Thyroid gland (tissue), 4 donors: ENCODE data around the gene RNF20. TPM values are rescaled to one million over a fixed set of nuclear protein-coding genes. Genes with fewer than 3 reads are reported as not detected.
A peak's percentile ranks its signal among the peaks of the same experiment; 100 is the strongest.

Source experiments
- DNase-seq, 2 donors: peaks; one replicate each; pipeline ENCODE4 v3.0.0-alpha.2; 2019
- H3K27ac ChIP-seq, 3 donors: fragments of 200-600 bp; sonication (generic); 1 replicate in 2 of 3; 2 replicates in 1 of 3; pipeline ENCODE4 v1.5.1; 2016 to 2019; ENCODE audit warnings: mild to moderate bottlenecking in 1 of 3, moderate library complexity in 1 of 3
- H3K27me3 ChIP-seq: fragments of 200-600 bp; sonication (generic); one replicate; pipeline ENCODE4 v1.5.1; 2019
- H3K36me3 ChIP-seq, 2 donors: fragments of 200-600 bp; sonication (generic); one replicate each; pipeline ENCODE4 v1.5.1; 2016 to 2019
- H3K4me1 ChIP-seq, 2 donors: fragments of 200-600 bp; sonication (generic); one replicate each; pipeline ENCODE4 v1.5.1; 2017 to 2019
- H3K4me3 ChIP-seq, 3 donors: fragments of 200-600 bp; sonication (generic); replicated peaks in 1 of 3; 1 replicate in 2 of 3; 2 replicates in 1 of 3; pipeline ENCODE4 v1.5.1; 2016; ENCODE audit warnings: mild to moderate bottlenecking in 1 of 3
- H3K9me3 ChIP-seq: fragments of 200-600 bp; sonication (generic); one replicate; pipeline ENCODE4 v1.5.1; 2017
- CTCF ChIP-seq, 6 experiments: fragments of 200-600 bp in 3 of 6; fragments of 450-650 bp in 3 of 6; sonication (generic) in 3 of 6; IDR thresholded peaks; one replicate each; pipeline ENCODE4 v1.5.1; 2016 to 2019; ENCODE audit warnings: antibody characterized with exemption in 6 of 6, mild to moderate bottlenecking in 2 of 6, inconsistent platforms in 1 of 6, moderate library complexity in 1 of 6
- POLR2A ChIP-seq, 2 donors: fragments of 450-650 bp; IDR thresholded peaks; one replicate each; pipeline ENCODE4 v1.6.1; 2017; ENCODE audit warnings: antibody characterized with exemption in 2 of 2, mild to moderate bottlenecking in 2 of 2, moderate library complexity in 1 of 2
- WGBS, 2 donors: methylation state at CpG; one replicate each; pipeline ENCODE4 v1.1.5; 2017; 5-methylcytosine and 5-hydroxymethylcytosine counted together
- intact Hi-C: fragments of 100-400 bp; cut with DNase I; formaldehyde crosslinking; loops from one replicate; pipeline ENCODE4 v1.15.1; 2023
- total RNA-seq, 4 donors: library from RNA; depleted of rRNA; stranded (reverse); fragments of >200 nt; gene quantifications; one replicate each; pipeline ENCODE4 v1.2.3, GENCODE V29; 2016

Gene RNF20
- total RNA-seq, 4 donors from 2014 or later: 26.1 to 31.5 (median 26.7) TPM

DNA sequence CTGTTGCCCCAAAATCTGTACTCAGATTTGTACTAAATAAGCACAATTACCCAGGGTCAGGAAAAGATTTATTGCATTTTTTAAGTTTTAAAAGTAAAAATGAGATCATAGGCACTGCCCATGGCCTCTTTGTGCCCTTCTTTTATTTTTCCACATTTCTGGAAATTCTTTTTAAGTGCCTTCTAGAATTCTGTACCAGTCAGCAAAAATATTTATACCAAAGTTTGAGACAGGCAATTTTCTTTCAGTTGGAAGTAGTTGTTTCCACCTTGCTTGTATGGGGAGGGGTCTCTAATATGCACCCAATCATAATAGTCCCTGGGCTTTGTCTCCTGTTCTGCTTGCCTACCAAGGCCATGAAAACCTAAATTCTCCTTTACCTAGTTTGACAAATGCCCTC lies 5.6 kb upstream of the RNF20 start:
- Histone ChIP-seq H3K27me3 (no peaks in the 10 kb centered on the region), H3K4me3 (no peak overlapping the region), H3K4me1 (no peaks in the 10 kb centered on the region), H3K9me3 (no peaks in the 10 kb centered on the region), H3K27ac (no peak overlapping the region), H3K36me3 (no peaks in the 10 kb centered on the region)
- DNase-seq: no peak
- intact Hi-C loops: loop anchor here (2.0 kb wide), 1 partner anchor 69 kb away; no protein-coding TSS in a partner anchor
- no peak for TF ChIP-seq POLR2A (IDR thresholded peaks at IDR 0.05)
- TF ChIP-seq CTCF (IDR thresholded peaks at IDR 0.05): no peak

GRCh38 chr9:101530076-101530711 lies 3.5 kb upstream of the RNF20 start:
- TF ChIP-seq POLR2A (IDR thresholded peaks at IDR 0.05): no peak
- peak; percentile 59 to 80 (median 72) for TF ChIP-seq CTCF (IDR thresholded peaks at IDR 0.05)
- Histone ChIP-seq H3K27ac (no peak overlapping the region), H3K9me3 (no peaks in the 10 kb centered on the region), H3K4me1 (peaks cover 0 to 12% of the 10 kb centered on the region in 2 donors), H3K27me3 (no peaks in the 10 kb centered on the region), H3K36me3 (no peaks in the 10 kb centered on the region), H3K4me3 (no peak overlapping the region)
- intact Hi-C loops: no loop called here
- 19% methylated on average over 6 of the region's 6 CpGs for whole genome bisulfite sequencing, 2 donors
- DNase-seq: peak; percentile 58 to 62

- no peaks in the 10 kb centered on the region for H3K27me3 ChIP-seq
- DNase-seq: no peak
- no peaks in the 10 kb centered on the region for H3K9me3 ChIP-seq
- intact Hi-C loops: no loop called here
- TF ChIP-seq CTCF (IDR thresholded peaks at IDR 0.05) (no peak), POLR2A (IDR thresholded peaks at IDR 0.05) (no peak)
- peaks cover 0 to 13% of the 10 kb centered on the region in 2 donors for H3K4me1 ChIP-seq
- no peak overlapping the region for H3K27ac ChIP-seq
- H3K36me3 ChIP-seq: peaks cover 22 to 24% of the 10 kb centered on the region in 2 donors
- no peak overlapping the region for H3K4me3 ChIP-seq
Measured at GRCh38 chr9:101536351-101536750, 2.7 kb downstream of the RNF20 start.

GRCh38 chr9:101536938-101537337 lies 3.3 kb downstream of the RNF20 start:
- 92 to 100% methylated on average over 2 of the region's 2 CpGs for whole genome bisulfite sequencing, 2 donors
- no peaks in the 10 kb centered on the region for H3K27me3 ChIP-seq
- TF ChIP-seq POLR2A (IDR thresholded peaks at IDR 0.05): no peak
- H3K27ac ChIP-seq: no peak overlapping the region
- peaks cover 24 to 27% of the 10 kb centered on the region in 2 donors for H3K36me3 ChIP-seq
- H3K4me1 ChIP-seq: peaks cover 0 to 13% of the 10 kb centered on the region in 2 donors
- H3K9me3 ChIP-seq: no peaks in the 10 kb centered on the region
- no peak for DNase-seq
- H3K4me3 ChIP-seq: no peak overlapping the region
- intact Hi-C loops: no loop called here

DNA sequence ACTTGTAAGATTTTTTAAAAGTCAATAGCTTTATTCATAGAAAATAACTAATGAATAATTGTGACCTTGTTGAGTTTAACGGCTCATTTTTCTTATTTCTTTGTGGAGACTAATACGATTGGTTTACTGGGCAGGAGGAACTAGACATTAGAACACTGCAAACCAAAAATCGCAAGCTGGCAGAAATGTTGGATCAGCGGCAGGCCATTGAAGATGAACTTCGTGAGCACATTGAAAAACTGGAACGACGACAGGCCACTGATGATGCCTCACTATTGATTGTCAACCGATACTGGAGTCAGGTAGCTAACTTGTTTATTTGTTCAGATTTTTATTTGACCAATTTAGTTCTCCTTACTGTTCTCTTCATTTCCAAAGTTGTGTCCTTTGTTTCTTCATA lies 6.4 kb downstream of the RNF20 start:
- 94 to 95% methylated on average over 8 of the region's 8 CpGs for WGBS, 2 donors
- H3K27ac ChIP-seq: no peak overlapping the region
- no peak for TF ChIP-seq POLR2A (IDR thresholded peaks at IDR 0.05)
- TF ChIP-seq CTCF (IDR thresholded peaks at IDR 0.05): no peak

More for the DNA sequence above, 6.4 kb downstream of the RNF20 start:
- H3K9me3 ChIP-seq: no peaks in the 10 kb centered on the region
- peaks cover 0 to 2% of the 10 kb centered on the region in 2 donors for H3K4me1 ChIP-seq
- intact Hi-C loops: no loop called here
- DNase-seq: no peak
- H3K36me3 ChIP-seq: peaks cover 29 to 30% of the 10 kb centered on the region in 2 donors
- H3K4me3 ChIP-seq: no peak overlapping the region
- H3K27me3 ChIP-seq: no peaks in the 10 kb centered on the region
